Measurements from ENCODE around the gene MLIP.

DNA sequence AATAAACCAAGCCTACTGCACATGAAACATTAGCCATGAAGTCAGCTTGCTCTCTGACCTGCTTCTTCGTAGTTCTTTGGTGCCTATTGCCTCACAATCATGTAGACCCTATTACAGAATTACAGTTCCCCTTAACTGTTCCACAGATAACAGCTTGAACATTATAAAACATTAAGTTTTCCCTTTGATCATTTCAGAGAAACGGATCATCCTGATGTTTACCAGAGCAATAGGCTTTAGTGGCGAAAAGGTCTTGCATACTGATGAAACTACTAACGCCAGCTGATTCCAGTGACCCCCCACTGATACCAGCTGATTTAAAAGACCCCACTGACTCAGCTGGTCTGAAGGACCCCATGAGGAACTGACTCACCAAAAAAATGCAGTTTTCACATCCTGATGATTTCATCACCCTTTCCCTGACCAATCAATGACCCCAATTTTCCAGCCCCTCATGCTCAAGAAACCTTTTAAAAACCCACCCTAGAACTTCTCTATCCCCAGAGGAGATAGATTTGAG, 39.4 kb upstream of the MLIP start:
- no peak for TF ChIP-seq STAT1 (IDR thresholded peaks at IDR 0.05; ENCODE audit: unreplicated experiment)
- TF ChIP-seq, protein P1, sequence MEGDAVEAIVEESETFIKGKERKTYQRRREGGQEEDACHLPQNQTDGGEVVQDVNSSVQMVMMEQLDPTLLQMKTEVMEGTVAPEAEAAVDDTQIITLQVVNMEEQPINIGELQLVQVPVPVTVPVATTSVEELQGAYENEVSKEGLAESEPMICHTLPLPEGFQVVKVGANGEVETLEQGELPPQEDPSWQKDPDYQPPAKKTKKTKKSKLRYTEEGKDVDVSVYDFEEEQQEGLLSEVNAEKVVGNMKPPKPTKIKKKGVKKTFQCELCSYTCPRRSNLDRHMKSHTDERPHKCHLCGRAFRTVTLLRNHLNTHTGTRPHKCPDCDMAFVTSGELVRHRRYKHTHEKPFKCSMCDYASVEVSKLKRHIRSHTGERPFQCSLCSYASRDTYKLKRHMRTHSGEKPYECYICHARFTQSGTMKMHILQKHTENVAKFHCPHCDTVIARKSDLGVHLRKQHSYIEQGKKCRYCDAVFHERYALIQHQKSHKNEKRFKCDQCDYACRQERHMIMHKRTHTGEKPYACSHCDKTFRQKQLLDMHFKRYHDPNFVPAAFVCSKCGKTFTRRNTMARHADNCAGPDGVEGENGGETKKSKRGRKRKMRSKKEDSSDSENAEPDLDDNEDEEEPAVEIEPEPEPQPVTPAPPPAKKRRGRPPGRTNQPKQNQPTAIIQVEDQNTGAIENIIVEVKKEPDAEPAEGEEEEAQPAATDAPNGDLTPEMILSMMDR (conservative IDR thresholded peaks at IDR 0.05; ENCODE audit: low read depth in 2 of 2), result no peak
- no peak for TF ChIP-seq ZNF331 (CRISPR knock-in tag; IDR thresholded peaks at IDR 0.05; ENCODE audit: low read depth)
